Choroid plexus epithelial cell (primary cell): ENCODE results near the gene GRK4.
A peak's percentile ranks its signal among the peaks of the same experiment; 100 is the strongest.

Experiments
- DNase-seq: peaks from one replicate; pipeline ENCODE4 v3.0.0-alpha.2; 2010; ENCODE audit warnings: low read depth
- H3K4me3 ChIP-seq: 2 replicates; pipeline ENCODE4 v1.5.1; 2011; ENCODE audit warnings: low read depth, mild to moderate bottlenecking, control low read depth, low read length, moderate library complexity
- TF ChIP-seq, protein P1 (sequence below): conservative IDR thresholded peaks from 2 replicates; pipeline ENCODE4 v1.5.1; 2011; ENCODE audit warnings: low read depth, mild to moderate bottlenecking, control low read depth, inconsistent platforms, low read length, moderate library complexity

Gene GRK4

DNA sequence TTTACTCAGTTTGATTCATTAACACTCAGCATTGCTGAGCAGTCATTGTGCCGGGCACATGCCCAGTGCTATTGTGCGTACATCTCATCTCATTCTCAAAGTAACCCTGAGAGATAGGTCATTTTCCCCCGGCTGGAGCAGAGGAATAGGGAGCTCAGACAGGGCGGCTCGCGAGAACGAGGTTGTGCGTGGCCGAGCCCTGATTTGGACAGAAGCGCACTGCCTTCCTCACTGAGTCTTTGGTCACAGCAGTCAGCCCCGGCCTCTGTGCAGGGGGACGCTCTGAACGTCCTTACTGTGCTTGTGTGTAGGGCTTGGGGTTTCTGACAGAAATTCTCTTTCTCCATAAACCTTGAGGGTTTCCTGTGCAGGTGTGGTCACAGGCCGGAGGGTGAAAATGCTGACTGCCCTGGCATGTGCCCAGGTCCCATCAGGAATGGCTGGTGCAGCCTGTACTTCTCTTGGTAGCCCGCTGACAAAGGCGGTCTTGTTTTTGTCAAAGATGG is 39.6 kb upstream of the GRK4 start:
- no peak for DNase-seq
- TF ChIP-seq, protein P1, sequence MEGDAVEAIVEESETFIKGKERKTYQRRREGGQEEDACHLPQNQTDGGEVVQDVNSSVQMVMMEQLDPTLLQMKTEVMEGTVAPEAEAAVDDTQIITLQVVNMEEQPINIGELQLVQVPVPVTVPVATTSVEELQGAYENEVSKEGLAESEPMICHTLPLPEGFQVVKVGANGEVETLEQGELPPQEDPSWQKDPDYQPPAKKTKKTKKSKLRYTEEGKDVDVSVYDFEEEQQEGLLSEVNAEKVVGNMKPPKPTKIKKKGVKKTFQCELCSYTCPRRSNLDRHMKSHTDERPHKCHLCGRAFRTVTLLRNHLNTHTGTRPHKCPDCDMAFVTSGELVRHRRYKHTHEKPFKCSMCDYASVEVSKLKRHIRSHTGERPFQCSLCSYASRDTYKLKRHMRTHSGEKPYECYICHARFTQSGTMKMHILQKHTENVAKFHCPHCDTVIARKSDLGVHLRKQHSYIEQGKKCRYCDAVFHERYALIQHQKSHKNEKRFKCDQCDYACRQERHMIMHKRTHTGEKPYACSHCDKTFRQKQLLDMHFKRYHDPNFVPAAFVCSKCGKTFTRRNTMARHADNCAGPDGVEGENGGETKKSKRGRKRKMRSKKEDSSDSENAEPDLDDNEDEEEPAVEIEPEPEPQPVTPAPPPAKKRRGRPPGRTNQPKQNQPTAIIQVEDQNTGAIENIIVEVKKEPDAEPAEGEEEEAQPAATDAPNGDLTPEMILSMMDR, result no peak
- no peak overlapping the region for H3K4me3 ChIP-seq

DNA sequence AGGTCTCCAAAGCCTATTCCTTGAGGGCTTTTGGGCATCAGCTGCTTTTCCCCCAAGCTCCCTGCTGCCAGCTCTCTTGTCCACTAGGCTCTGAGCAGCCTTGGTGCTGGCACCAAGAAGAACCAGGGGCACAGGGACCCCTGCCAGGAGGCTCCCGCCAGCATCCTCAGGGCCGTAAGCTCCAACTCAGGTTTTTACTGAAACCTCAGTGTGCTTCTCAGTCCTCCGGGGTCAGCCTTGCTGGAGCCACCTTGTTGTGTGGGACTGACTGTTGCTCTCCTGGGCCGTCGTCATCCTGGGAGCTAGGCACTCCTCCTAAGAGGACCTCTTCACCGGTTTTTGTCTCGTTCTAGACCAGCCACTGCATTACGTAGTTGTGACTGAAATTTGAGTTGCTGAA is 39.1 kb upstream of the GRK4 start:
- no peak overlapping the region for H3K4me3 ChIP-seq
- TF ChIP-seq, protein P1, result no peak
- DNase-seq, result no peak

DNA sequence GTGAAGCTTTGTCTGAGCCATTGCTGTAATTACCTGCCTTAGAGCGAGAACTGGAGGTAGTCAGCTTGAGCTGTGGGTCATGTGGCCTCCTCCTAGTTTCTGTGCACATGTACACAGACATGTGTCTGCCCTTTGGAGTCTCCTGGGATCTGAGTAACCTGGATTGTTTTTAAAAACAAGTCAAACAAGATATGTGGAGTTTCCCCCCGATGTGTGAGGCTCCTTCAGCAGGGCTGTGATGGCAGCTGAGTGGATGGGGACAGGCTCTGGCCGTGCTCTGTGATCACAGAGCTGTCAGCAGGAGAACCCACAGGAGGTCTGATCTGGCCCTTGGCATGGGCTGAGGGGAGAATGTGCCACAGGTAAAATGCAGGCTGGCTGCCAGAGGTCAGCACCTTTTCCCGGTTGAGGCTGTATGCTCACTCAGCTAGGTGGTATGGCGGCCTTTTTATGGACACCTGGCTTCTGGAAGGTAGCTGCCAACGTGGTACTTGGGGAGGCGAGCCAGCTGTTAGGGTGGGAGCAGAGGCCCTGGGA is 38.5 kb upstream of the GRK4 start:
- TF ChIP-seq, protein P1, result no peak
- H3K4me3 ChIP-seq, result no peak overlapping the region
- peak; percentile 33 for DNase-seq

DNA sequence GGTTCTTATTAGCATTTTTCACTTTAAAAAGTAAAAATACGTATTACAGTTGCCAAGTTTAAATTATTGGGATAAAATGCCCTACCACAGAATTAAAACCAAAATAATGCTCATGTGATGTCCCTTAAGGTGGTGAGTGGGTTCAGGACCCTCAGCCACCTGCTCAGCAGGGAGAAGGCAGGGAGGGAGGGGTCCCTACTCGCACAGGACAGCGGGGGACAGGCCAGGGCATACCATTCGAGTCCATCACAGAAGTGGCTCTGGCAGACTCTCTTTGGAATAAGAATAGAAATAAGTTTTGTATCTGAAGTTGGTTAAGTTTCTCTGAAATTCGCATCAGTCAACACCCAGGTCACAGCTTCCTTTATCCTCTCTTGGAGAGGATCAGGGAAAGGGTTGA is 37.9 kb upstream of the GRK4 start:
- TF ChIP-seq, protein P1, result no peak
- no peak for DNase-seq

DNA sequence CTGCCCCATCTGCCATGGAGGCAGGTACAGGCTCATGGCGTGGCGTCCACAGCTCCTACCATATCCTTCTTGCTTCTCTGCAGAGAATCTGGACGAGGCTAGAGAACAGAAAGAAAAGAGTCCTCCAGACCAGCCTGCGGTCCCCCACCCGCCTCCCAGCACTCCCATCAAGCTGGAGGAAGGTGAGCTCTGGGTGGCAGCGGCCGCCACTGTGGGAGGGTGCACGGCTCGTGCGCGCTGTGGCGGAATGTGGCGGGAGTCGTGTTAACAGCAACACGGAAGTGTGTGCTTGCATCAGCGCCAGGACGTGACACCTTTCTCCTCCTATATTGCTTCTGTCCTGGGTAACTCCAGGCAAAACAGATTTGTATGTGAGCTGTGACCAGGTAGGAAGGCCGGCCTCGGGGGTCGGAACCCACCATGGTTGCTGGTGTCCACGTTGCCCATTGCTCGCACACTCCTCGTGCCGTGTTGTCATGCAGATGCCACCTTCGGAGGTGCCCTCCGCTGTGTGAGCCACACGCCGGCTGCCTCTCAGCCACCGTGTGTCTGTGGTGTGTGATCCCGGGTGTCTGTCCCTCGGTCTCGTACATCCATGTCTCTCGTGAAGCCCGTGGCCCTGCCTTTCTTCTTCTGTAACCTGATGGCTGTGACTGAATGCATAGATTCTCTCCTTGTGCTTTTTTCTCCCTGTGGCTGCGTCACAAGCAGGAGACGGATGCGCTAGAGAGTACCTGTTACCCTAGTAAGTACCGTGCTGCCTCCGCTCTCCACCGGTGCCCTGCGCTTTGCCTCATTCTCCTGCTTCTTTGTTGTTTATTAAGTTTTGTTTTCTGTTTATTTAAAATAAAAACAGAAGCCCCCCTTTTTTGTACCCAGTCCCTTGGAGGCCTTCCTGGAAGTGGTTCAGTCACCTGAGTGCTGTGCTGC is 37.2 kb upstream of the GRK4 start:
- H3K4me3 ChIP-seq, result no peak overlapping the region
- DNase-seq, result no peak
- TF ChIP-seq, protein P1, result no peak

More for the DNA sequence above, 37.9 kb upstream of the GRK4 start:
- H3K4me3 ChIP-seq, result no peak overlapping the region

DNA sequence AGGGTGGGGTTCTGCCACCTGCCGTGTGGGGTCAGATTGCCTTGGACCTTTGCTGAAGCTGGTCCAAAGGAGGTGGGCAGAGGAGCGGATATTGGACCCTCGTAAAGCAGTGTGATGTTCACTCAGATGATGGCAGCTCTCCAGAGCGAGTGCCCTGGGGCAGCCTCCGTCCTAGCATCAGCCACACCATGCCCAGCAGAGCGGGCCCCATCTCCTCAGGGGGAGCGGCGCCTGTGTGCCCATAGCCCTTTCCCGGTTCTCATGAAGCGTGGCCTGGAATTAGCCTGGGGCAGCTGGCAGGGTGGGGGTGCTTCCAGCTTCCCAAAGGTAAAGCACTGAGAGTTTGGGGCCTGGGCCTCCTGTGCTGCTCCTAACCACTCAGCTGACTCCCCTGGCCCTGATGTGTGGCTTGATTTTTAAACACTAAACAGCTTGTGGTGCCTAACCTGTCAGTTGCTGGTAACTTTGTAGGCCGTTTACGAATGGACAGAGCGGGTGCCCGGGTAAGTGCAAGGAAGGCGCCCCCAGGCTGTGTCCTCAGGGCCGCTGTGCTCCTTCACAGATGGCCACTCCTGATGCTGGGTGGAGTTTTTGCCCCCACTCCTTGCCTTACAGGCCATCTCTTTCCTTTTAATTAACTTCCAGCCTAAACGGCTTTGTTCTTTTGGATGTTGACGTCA is 36.2 kb upstream of the GRK4 start:
- H3K4me3 ChIP-seq, result no peak overlapping the region
- DNase-seq, result no peak
- TF ChIP-seq, protein P1, result no peak
